ENCODE measurements around the gene ERBB4.

Gene ERBB4

GRCh38 chr2:211665299-211665698 lies 873.3 kb downstream of the ERBB4 start:
- H3K27ac ChIP-seq (ENCODE audit: low read depth, low read length): no peak overlapping the region
- no peak overlapping the region for H3K4me2 ChIP-seq (ENCODE audit: low read length)
- H3K4me3 ChIP-seq (ENCODE audit: low read length): no peak overlapping the region
- H3K9me3 ChIP-seq (ENCODE audit: control insufficient read depth, insufficient read depth, low read length): no peaks in the 10 kb centered on the region
- H3F3A ChIP-seq (ENCODE audit: control insufficient read depth, insufficient read depth): no peaks in the 10 kb centered on the region
- H3K79me2 ChIP-seq (ENCODE audit: control insufficient read depth, low read length): no peaks in the 10 kb centered on the region
- no peaks in the 10 kb centered on the region for H3K9me2 ChIP-seq (replicated peaks; ENCODE audit: control insufficient read depth, low read length)
- TF ChIP-seq EZH2phosphoT487 (IDR thresholded peaks at IDR 0.05; ENCODE audit: borderline replicate concordance, low read length) (no peak), CTCF (IDR thresholded peaks at IDR 0.05; ENCODE audit: low read depth, low read length, poor library complexity, severe bottlenecking) (no peak)
- no peaks in the 10 kb centered on the region for H3K4me1 ChIP-seq (ENCODE audit: control insufficient read depth, low read length)
- H3K36me3 ChIP-seq (ENCODE audit: control insufficient read depth, low read length): no peaks in the 10 kb centered on the region
- no peaks in the 10 kb centered on the region for H4K20me1 ChIP-seq (ENCODE audit: control insufficient read depth, insufficient read depth, low read depth, low read length)
- no peaks in the 10 kb centered on the region for H3K27me3 ChIP-seq (ENCODE audit: control insufficient read depth, low read length)

GRCh38 chr2:211664321-211664720 lies 874.3 kb downstream of the ERBB4 start:
- Histone ChIP-seq H3K4me2 (ENCODE audit: low read length) (no peak overlapping the region), H3K9me2 (replicated peaks; ENCODE audit: control insufficient read depth, low read length) (no peaks in the 10 kb centered on the region), H3F3A (ENCODE audit: control insufficient read depth, insufficient read depth) (no peaks in the 10 kb centered on the region), H3K79me2 (ENCODE audit: control insufficient read depth, low read length) (no peaks in the 10 kb centered on the region), H3K4me3 (ENCODE audit: low read length) (no peak overlapping the region), H3K9me3 (ENCODE audit: control insufficient read depth, insufficient read depth, low read length) (no peaks in the 10 kb centered on the region), H3K4me1 (ENCODE audit: control insufficient read depth, low read length) (no peaks in the 10 kb centered on the region), H3K36me3 (ENCODE audit: control insufficient read depth, low read length) (no peaks in the 10 kb centered on the region), H3K27me3 (ENCODE audit: control insufficient read depth, low read length) (no peaks in the 10 kb centered on the region), H3K27ac (ENCODE audit: low read depth, low read length) (no peak overlapping the region), H4K20me1 (ENCODE audit: control insufficient read depth, insufficient read depth, low read depth, low read length) (no peaks in the 10 kb centered on the region)
- TF ChIP-seq EZH2phosphoT487 (IDR thresholded peaks at IDR 0.05; ENCODE audit: borderline replicate concordance, low read length) (no peak), CTCF (IDR thresholded peaks at IDR 0.05; ENCODE audit: low read depth, low read length, poor library complexity, severe bottlenecking) (no peak)

- no peaks in the 10 kb centered on the region for H3F3A ChIP-seq (ENCODE audit: control insufficient read depth, insufficient read depth)
- no peaks in the 10 kb centered on the region for H3K4me1 ChIP-seq (ENCODE audit: control insufficient read depth, low read length)
- H3K79me2 ChIP-seq (ENCODE audit: control insufficient read depth, low read length): no peaks in the 10 kb centered on the region
- no peaks in the 10 kb centered on the region for H3K36me3 ChIP-seq (ENCODE audit: control insufficient read depth, low read length)
- TF ChIP-seq EZH2phosphoT487 (IDR thresholded peaks at IDR 0.05; ENCODE audit: borderline replicate concordance, low read length) (no peak), CTCF (IDR thresholded peaks at IDR 0.05; ENCODE audit: low read depth, low read length, poor library complexity, severe bottlenecking) (no peak)
- no peak overlapping the region for H3K4me2 ChIP-seq (ENCODE audit: low read length)
- H4K20me1 ChIP-seq (ENCODE audit: control insufficient read depth, insufficient read depth, low read depth, low read length): no peaks in the 10 kb centered on the region
- H3K9me2 ChIP-seq (replicated peaks; ENCODE audit: control insufficient read depth, low read length): no peaks in the 10 kb centered on the region
- H3K27ac ChIP-seq (ENCODE audit: low read depth, low read length): no peak overlapping the region
- no peak overlapping the region for H3K4me3 ChIP-seq (ENCODE audit: low read length)
- H3K9me3 ChIP-seq (ENCODE audit: control insufficient read depth, insufficient read depth, low read length): no peaks in the 10 kb centered on the region
- no peaks in the 10 kb centered on the region for H3K27me3 ChIP-seq (ENCODE audit: control insufficient read depth, low read length)
Measured at GRCh38 chr2:211654211-211654780, 884.3 kb downstream of the ERBB4 start.

Data from DOHH2 (cell line).